ENCODE results near the gene VWA5B2.

Gene VWA5B2

GRCh38 chr3:184229394-184230080 lies at the start of gene VWA5B2:
VWA5B2 (plus strand) TSS chr3:184229585; CDS start chr3:184230529, 944 bp downstream.
- TF ChIP-seq CTCF (IDR thresholded peaks at IDR 0.05; ENCODE audit: low read depth, low read length, missing control alignments): no peak
- no peak for DNase-seq
- Histone ChIP-seq H3K36me3 (replicated peaks) (no peaks in the 10 kb centered on the region), H3K27ac (no peak within 1 kb of the TSS), H3K27me3 (replicated peaks) (peaks cover 51% of the 10 kb centered on the region), H3K4me3 (ENCODE audit: low read depth, low read length) (peak within 1 kb of the TSS; percentile 39)
- in situ Hi-C loops (cut with HindIII; ENCODE audit: low pct_ligation_motif_present, low sequenced_read_pairs): no loop called here

GRCh38 chr3:184180165-184180564 lies 49.2 kb upstream of the VWA5B2 start:
- no peak overlapping the region for H3K4me3 ChIP-seq (ENCODE audit: low read depth, low read length)
- peaks cover 76% of the 10 kb centered on the region for H3K36me3 ChIP-seq (replicated peaks)
- peak overlapping the region; percentile 6 for H3K27ac ChIP-seq
- TF ChIP-seq CTCF (IDR thresholded peaks at IDR 0.05; ENCODE audit: low read depth, low read length, missing control alignments): no peak
- peak; percentile 62 for DNase-seq
- H3K27me3 ChIP-seq (replicated peaks): no peaks in the 10 kb centered on the region
- in situ Hi-C loops (cut with HindIII; ENCODE audit: low pct_ligation_motif_present, low sequenced_read_pairs): no loop called here

DNA sequence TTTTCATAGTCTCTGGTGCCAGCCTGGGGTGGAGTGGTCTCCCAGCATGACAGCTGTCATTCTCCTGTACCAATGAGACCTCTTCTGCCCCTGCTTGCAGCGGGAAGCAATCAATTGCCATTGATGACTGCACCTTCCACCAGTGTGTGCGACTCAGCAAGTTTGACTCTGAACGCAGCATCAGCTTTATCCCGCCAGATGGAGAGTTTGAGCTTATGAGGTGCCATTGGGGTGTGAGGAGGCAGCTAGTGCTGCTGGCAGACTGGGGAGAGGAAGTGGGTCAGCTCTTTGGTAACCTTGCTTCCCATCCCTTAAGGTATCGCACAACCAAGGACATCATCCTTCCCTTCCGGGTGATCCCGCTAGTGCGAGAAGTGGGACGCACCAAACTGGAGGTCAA lies 47.8 kb upstream of the VWA5B2 start:
- DNase-seq: no peak
- Histone ChIP-seq H3K4me3 (ENCODE audit: low read depth, low read length) (no peak overlapping the region), H3K27me3 (replicated peaks) (no peaks in the 10 kb centered on the region), H3K27ac (no peak overlapping the region), H3K36me3 (replicated peaks) (peaks cover 76% of the 10 kb centered on the region)
- no peak for TF ChIP-seq CTCF (IDR thresholded peaks at IDR 0.05; ENCODE audit: low read depth, low read length, missing control alignments)
- in situ Hi-C loops (cut with HindIII; ENCODE audit: low pct_ligation_motif_present, low sequenced_read_pairs): no loop called here

- Histone ChIP-seq H3K4me3 (ENCODE audit: low read depth, low read length) (no peak overlapping the region), H3K27me3 (replicated peaks) (no peaks in the 10 kb centered on the region), H3K36me3 (replicated peaks) (peaks cover 70% of the 10 kb centered on the region), H3K27ac (no peak overlapping the region)
- TF ChIP-seq CTCF (IDR thresholded peaks at IDR 0.05; ENCODE audit: low read depth, low read length, missing control alignments): no peak
- in situ Hi-C loops (cut with HindIII; ENCODE audit: low pct_ligation_motif_present, low sequenced_read_pairs): no loop called here
- no peak for DNase-seq
Observed at GRCh38 chr3:184183679-184184078, 45.7 kb upstream of the VWA5B2 start.

DNA sequence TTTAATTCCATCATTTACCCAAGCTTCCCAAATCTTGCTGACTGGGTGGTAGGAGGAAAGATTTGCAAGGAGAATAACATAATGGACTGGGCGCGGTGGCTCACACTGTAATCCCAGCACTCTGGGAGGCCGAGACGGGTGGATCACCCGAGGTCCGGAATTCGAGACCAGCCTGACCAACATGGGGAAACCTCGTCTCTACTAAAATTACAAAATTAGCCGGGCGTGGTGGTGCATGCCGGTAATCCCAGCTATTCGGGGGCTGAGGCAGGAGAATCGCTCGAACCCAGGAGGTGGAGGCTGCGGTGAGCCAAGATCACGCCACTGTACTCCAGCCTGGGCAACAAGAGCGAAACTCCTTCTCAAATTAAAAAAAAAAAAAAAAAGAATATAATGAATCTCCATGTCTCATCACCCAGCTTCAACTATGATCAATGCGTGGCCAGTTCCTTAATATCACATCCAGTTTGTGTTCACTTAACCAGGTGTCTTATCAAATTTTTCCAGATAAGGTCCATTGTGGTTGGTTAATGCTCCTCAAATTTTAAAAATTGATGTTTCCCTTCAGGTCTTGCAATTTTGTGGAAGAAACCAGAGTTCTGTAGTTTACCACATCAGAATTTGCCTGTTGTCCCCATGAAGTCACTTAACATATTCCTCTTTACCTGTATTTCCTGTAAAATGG lies 44.7 kb upstream of the VWA5B2 start:
- in situ Hi-C loops (cut with HindIII; ENCODE audit: low pct_ligation_motif_present, low sequenced_read_pairs): no loop called here
- H3K36me3 ChIP-seq (replicated peaks): peaks cover 72% of the 10 kb centered on the region
- no peak overlapping the region for H3K4me3 ChIP-seq (ENCODE audit: low read depth, low read length)
- H3K27me3 ChIP-seq (replicated peaks): no peaks in the 10 kb centered on the region
- no peak for DNase-seq
- H3K27ac ChIP-seq: peak overlapping the region; percentile 67
- no peak for TF ChIP-seq CTCF (IDR thresholded peaks at IDR 0.05; ENCODE audit: low read depth, low read length, missing control alignments)
